HepG2 (cell line): Measurements from ENCODE around the gene LIPC. TPM values are rescaled to one million over a fixed set of nuclear protein-coding genes. Genes with fewer than 3 reads are reported as not detected.

Experiments
- AKNA ChIP-seq: sonication (generic); formaldehyde crosslinking; IDR thresholded peaks from 2 replicates; pipeline ENCODE4 v1.4.0; 2020; ENCODE audit warnings: missing genetic modification reagents, borderline replicate concordance
- BRCA1 ChIP-seq: sonication (generic); formaldehyde crosslinking; IDR thresholded peaks from 2 replicates; pipeline ENCODE4 v1.4.0; 2020; ENCODE audit warnings: missing genetic modification reagents
- FOXK1 ChIP-seq: sonication (generic); formaldehyde crosslinking; IDR thresholded peaks from 2 replicates; pipeline ENCODE4 v1.4.0; 2020; ENCODE audit warnings: low read depth, missing genetic modification reagents, borderline replicate concordance
- HMGA1 ChIP-seq: sonication (generic); formaldehyde crosslinking; conservative IDR thresholded peaks from 2 replicates; pipeline ENCODE4 v1.4.0; 2020; ENCODE audit warnings: missing genetic modification reagents
- IKZF1 ChIP-seq: fragments of 450-650 bp; IDR thresholded peaks from 2 replicates; pipeline ENCODE4 v1.7.1; 2016
- MTF1 ChIP-seq: sonication (generic); formaldehyde crosslinking; IDR thresholded peaks from 2 replicates; pipeline ENCODE4 v1.5.0; 2020; ENCODE audit warnings: missing genetic modification reagents
- NFIB ChIP-seq: sonication (generic); formaldehyde crosslinking; IDR thresholded peaks from 2 replicates; pipeline ENCODE4 v1.9.0; 2021; ENCODE audit warnings: missing genetic modification reagents, mild to moderate bottlenecking, borderline replicate concordance
- ZNF142 ChIP-seq: sonication (generic); formaldehyde crosslinking; IDR thresholded peaks from 2 replicates; pipeline ENCODE4 v1.4.0; 2020; ENCODE audit warnings: missing genetic modification reagents
- ZNF614 ChIP-seq: IDR thresholded peaks from 2 replicates; pipeline ENCODE4 v1.6.1; 2018; ENCODE audit warnings: missing biosample characterization, missing genetic modification reagents, inconsistent platforms, borderline replicate concordance
- ZNF703 ChIP-seq: sonication (generic); formaldehyde crosslinking; IDR thresholded peaks from 2 replicates; pipeline ENCODE4 v1.5.1; 2020; ENCODE audit warnings: missing genetic modification reagents, mild to moderate bottlenecking, moderate library complexity, borderline replicate concordance
- ZUFSP ChIP-seq: sonication (generic); formaldehyde crosslinking; IDR thresholded peaks from 2 replicates; pipeline ENCODE4 v1.9.0; 2021; ENCODE audit warnings: missing genetic modification reagents, mild to moderate bottlenecking, borderline replicate concordance
- polyA plus RNA-seq, 8 experiments: library from polyadenylated mRNA; depleted of rRNA in 3 of 8; stranded (reverse) in 7 of 8; unstranded in 1 of 8; fragments of >200 nt; fragmentation: Illumina TruSeq in 4 of 8; extraction: Trizol in 4 of 8; gene quantifications; 2 replicates each; pipeline versions ENCODE4 v1.2.1 to v1.2.3, GENCODE V29; 2011 to 2016; ENCODE audit warnings: low read depth in 4 of 8, missing spikeins in 1 of 8, mixed read lengths in 1 of 8; ENCODE audit not compliant: insufficient read depth in 1 of 8
- total RNA-seq, 5 experiments: library from RNA; depleted of rRNA; stranded (reverse); fragments of >200 nt; fragmentation: Illumina TruSeq; extraction: Trizol; gene quantifications; 2 replicates each; pipeline ENCODE4 v1.2.3, GENCODE V29; 2016; ENCODE audit warnings: low read depth in 1 of 5
- TF ChIP-seq, protein P1 (sequence below): sonication (generic); formaldehyde crosslinking; conservative IDR thresholded peaks from 2 replicates; pipeline ENCODE4 v1.8.1; 2023; ENCODE audit warnings: missing genetic modification reagents

LIPC gene
- total and polyA plus RNA-seq, 2 of the 13 experiments (the other 11 are each of a cell fraction or from before 2014, with no cell fraction given): 26.0 to 38.0 TPM

GRCh38 chr15:58475573-58476524, 44.1 kb downstream of the LIPC start (continued):
- no peak for TF ChIP-seq NFIB (CRISPR knock-in tag)
- TF ChIP-seq IKZF1: no peak
- no peak for TF ChIP-seq ZNF703 (CRISPR knock-in tag)
- TF ChIP-seq ZUFSP (CRISPR knock-in tag): no peak
- no peak; the same call in 1 of the 2 replicates for TF ChIP-seq FOXK1
- TF ChIP-seq, protein P1, sequence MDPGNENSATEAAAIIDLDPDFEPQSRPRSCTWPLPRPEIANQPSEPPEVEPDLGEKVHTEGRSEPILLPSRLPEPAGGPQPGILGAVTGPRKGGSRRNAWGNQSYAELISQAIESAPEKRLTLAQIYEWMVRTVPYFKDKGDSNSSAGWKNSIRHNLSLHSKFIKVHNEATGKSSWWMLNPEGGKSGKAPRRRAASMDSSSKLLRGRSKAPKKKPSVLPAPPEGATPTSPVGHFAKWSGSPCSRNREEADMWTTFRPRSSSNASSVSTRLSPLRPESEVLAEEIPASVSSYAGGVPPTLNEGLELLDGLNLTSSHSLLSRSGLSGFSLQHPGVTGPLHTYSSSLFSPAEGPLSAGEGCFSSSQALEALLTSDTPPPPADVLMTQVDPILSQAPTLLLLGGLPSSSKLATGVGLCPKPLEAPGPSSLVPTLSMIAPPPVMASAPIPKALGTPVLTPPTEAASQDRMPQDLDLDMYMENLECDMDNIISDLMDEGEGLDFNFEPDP (CRISPR knock-in tag): no peak
- no peak for TF ChIP-seq HMGA1 (CRISPR knock-in tag)
- no peak for TF ChIP-seq MTF1 (CRISPR knock-in tag)
- no peak for TF ChIP-seq BRCA1 (CRISPR knock-in tag)
- no peak for TF ChIP-seq AKNA (CRISPR knock-in tag)
- TF ChIP-seq ZNF142 (CRISPR knock-in tag): no peak
- peak; percentile 65; the same call in 1 of the 2 replicates for TF ChIP-seq ZNF614 (CRISPR knock-in tag)
